PFSK-1 (cell line): ENCODE measurements around the gene PI4KA.

Experiments
- POLR2AphosphoS5 ChIP-seq: IDR thresholded peaks from 2 replicates; pipeline ENCODE4 v1.6.1; 2012; ENCODE audit warnings: low read depth, mild to moderate bottlenecking, control low read depth, low read length, moderate library complexity
- SIN3A ChIP-seq: IDR thresholded peaks from 2 replicates; pipeline ENCODE4 v1.6.1; 2012; ENCODE audit warnings: mild to moderate bottlenecking, low read length, moderate library complexity, borderline replicate concordance; ENCODE audit not compliant: insufficient read depth
- TAF1 ChIP-seq: IDR thresholded peaks from 2 replicates; pipeline ENCODE4 v1.6.1; 2012; ENCODE audit warnings: low read length, control low read depth, borderline replicate concordance; ENCODE audit not compliant: insufficient read depth

GRCh38 chr22:20796731-20797130, 61.9 kb downstream of the PI4KA start:
- TF ChIP-seq TAF1 (no peak), SIN3A (no peak), POLR2AphosphoS5 (no peak)
